Measurements from ENCODE around the gene TCF12. TPM values are rescaled to one million over a fixed set of nuclear protein-coding genes. Genes with fewer than 3 reads are reported as not detected.

The TCF12 gene
- total RNA-seq, 1 donor from 2014 or later: 164 TPM

DNA sequence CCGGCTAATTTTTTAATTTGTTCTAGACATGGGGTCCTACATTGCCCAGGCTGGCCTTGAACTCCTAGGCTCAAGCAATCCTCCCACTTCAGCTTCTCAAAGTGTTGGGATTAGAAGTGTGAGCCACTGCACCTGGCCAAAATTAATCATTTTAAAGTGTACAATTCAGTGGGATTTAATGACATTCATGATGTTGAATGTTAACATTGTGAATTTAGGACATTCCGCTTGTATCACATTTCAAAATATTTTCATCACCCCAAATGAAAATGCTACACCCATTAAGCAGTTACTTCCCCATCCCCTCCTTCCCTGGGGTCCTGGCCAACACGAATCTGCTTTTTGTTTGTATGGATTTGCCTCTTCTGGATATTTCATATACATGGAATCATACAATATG lies 395.8 kb downstream of the TCF12 start:
- Mint-ChIP-seq H3K36me3 (ENCODE audit: unreplicated experiment) (no peaks in the 10 kb centered on the region), H3K27ac (ENCODE audit: unreplicated experiment) (no peak overlapping the region), H3K4me1 (ENCODE audit: unreplicated experiment) (no peaks in the 10 kb centered on the region), H3K9me3 (ENCODE audit: unreplicated experiment) (no peaks in the 10 kb centered on the region), H3K27me3 (ENCODE audit: unreplicated experiment) (no peaks in the 10 kb centered on the region), H3K4me3 (ENCODE audit: unreplicated experiment) (no peak overlapping the region)
- no peak for DNase-seq (ENCODE audit: extremely low spot score, unreplicated experiment)
- TF ChIP-seq, protein P1, sequence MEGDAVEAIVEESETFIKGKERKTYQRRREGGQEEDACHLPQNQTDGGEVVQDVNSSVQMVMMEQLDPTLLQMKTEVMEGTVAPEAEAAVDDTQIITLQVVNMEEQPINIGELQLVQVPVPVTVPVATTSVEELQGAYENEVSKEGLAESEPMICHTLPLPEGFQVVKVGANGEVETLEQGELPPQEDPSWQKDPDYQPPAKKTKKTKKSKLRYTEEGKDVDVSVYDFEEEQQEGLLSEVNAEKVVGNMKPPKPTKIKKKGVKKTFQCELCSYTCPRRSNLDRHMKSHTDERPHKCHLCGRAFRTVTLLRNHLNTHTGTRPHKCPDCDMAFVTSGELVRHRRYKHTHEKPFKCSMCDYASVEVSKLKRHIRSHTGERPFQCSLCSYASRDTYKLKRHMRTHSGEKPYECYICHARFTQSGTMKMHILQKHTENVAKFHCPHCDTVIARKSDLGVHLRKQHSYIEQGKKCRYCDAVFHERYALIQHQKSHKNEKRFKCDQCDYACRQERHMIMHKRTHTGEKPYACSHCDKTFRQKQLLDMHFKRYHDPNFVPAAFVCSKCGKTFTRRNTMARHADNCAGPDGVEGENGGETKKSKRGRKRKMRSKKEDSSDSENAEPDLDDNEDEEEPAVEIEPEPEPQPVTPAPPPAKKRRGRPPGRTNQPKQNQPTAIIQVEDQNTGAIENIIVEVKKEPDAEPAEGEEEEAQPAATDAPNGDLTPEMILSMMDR (IDR thresholded peaks at IDR 0.05): no peak

- Mint-ChIP-seq H3K9me3 (ENCODE audit: unreplicated experiment) (no peaks in the 10 kb centered on the region), H3K4me1 (ENCODE audit: unreplicated experiment) (peaks cover 14% of the 10 kb centered on the region), H3K36me3 (ENCODE audit: unreplicated experiment) (no peaks in the 10 kb centered on the region), H3K4me3 (ENCODE audit: unreplicated experiment) (no peak overlapping the region), H3K27ac (ENCODE audit: unreplicated experiment) (no peak overlapping the region), H3K27me3 (ENCODE audit: unreplicated experiment) (no peaks in the 10 kb centered on the region)
- DNase-seq (ENCODE audit: extremely low spot score, unreplicated experiment): no peak
- TF ChIP-seq, protein P1 (IDR thresholded peaks at IDR 0.05): no peak
Measured at GRCh38 chr15:57316451-57316850, 398.0 kb downstream of the TCF12 start.

DNA sequence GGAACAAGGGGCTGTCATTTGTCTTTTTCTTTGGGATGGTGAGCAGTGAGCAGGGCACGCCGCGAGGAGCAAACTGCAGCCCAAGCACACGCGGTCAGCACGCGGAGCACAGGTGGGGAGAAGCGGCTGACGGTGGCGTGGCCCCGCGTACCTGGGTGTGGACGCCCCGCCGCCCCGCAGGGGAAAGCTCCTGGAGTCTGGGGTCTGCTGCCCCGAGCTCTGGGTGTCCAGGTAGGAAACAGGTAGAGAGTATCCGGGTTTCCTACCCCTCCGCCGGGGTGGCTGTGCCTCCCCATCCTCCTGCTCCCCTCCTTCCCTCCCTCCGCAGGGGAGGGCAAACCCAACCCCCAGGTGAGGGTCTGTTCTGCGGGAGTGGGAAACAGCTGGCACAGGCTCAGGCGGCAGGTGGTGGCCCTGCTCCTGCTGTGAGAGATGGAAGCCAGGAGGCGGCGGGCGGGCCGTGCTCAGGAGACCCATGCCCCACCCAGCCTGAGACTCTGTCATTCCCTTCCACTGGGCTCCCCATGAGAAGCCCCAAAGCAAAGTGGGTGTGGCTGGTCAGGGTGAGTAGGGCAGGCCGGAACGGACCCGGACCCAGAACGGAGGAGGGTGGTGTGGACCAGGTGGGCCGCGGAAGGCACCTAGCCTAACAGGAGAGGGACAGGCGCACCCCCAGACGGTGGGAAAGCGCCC lies 400.9 kb downstream of the TCF12 start:
- Mint-ChIP-seq H3K27me3 (ENCODE audit: unreplicated experiment) (no peaks in the 10 kb centered on the region), H3K4me1 (ENCODE audit: unreplicated experiment) (peaks cover 27% of the 10 kb centered on the region), H3K9me3 (ENCODE audit: unreplicated experiment) (no peaks in the 10 kb centered on the region), H3K4me3 (ENCODE audit: unreplicated experiment) (no peak overlapping the region), H3K36me3 (ENCODE audit: unreplicated experiment) (no peaks in the 10 kb centered on the region), H3K27ac (ENCODE audit: unreplicated experiment) (peak overlapping the region; percentile 14)
- DNase-seq (ENCODE audit: extremely low spot score, unreplicated experiment): no peak
- TF ChIP-seq, protein P1 (IDR thresholded peaks at IDR 0.05): no peak

DNA sequence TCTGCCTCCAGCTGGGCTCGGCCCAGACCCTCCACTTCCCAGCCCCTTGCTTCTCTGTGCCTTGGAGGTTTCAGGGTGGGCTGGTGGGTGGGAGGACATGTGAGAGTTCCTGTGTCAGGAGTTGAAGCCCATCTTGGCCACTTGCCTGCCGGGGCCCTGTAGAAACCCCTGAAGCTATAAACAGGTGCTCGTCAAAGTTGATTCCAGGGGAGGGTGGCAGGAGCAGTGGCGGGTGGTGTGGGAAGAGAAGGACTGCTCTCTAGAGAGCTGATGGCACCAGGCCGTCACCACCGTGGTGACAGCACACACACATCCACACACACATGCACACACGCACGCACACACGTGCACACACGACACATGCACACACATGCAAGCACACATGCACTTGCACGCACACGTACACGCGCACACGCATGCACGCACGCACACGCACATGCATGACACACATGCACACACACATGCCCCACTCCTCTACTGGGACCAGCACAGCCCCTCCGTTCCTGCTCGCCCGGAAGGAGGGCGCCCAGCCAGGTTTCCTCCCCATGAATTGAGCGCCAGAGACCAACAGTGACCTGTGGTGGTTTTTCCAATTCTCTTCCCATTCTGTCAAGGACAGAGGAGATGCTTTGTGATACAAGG lies 401.6 kb downstream of the TCF12 start:
- Mint-ChIP-seq H3K36me3 (ENCODE audit: unreplicated experiment) (no peaks in the 10 kb centered on the region), H3K4me1 (ENCODE audit: unreplicated experiment) (peaks cover 32% of the 10 kb centered on the region), H3K27me3 (ENCODE audit: unreplicated experiment) (no peaks in the 10 kb centered on the region), H3K27ac (ENCODE audit: unreplicated experiment) (peak overlapping the region; percentile 94), H3K4me3 (ENCODE audit: unreplicated experiment) (no peak overlapping the region), H3K9me3 (ENCODE audit: unreplicated experiment) (no peaks in the 10 kb centered on the region)
- TF ChIP-seq, protein P1 (IDR thresholded peaks at IDR 0.05): no peak
- no peak for DNase-seq (ENCODE audit: extremely low spot score, unreplicated experiment)

DNA sequence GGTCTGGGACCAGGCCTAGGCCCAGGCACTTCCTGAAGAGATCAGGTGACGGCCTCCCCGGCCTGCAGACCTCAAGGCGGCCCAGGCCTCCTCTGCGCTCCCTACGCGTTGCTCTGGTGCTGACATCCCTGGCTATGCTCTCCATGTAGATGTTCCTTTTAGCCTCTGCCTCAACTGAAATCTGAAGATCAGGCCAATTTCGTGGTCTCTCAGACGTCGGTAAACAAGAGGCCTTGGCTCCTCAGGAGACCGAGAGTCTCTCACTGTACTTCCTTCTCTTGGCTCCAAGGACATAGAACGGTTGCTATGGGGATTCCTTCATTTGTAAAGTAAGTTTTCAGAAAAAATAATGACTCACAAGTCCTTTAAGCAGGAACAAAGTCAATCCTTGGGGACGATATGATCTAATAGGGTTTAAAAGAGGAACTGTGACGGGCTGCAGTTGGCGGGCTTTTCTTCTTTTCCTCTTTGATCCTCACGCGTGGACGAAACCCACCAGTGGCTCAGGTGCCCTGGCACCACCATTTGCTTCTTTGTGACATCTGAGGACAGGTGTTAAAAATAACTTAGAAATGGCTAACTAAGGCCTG lies 402.3 kb downstream of the TCF12 start:
- Mint-ChIP-seq H3K36me3 (ENCODE audit: unreplicated experiment) (no peaks in the 10 kb centered on the region), H3K4me1 (ENCODE audit: unreplicated experiment) (peaks cover 32% of the 10 kb centered on the region), H3K9me3 (ENCODE audit: unreplicated experiment) (no peaks in the 10 kb centered on the region), H3K27ac (ENCODE audit: unreplicated experiment) (peak overlapping the region; percentile 94), H3K27me3 (ENCODE audit: unreplicated experiment) (no peaks in the 10 kb centered on the region), H3K4me3 (ENCODE audit: unreplicated experiment) (no peak overlapping the region)
- TF ChIP-seq, protein P1 (IDR thresholded peaks at IDR 0.05): no peak
- no peak for DNase-seq (ENCODE audit: extremely low spot score, unreplicated experiment)

All from osteocyte (in vitro differentiated cells).